GM18502 (cell line): ENCODE measurements around the gene ARHGAP8.
"Not testable (repeated sequence)": the region's sequence is repeated elsewhere in the genome, so short reads cannot be mapped to it uniquely, and the experiment has no call there.

Experiments
- ATAC-seq: cut with Tn5 transposase; IDR thresholded peaks from one replicate; pipeline ENCODE4 v1.9.1; 2021; ENCODE audit warnings: mild to moderate bottlenecking; ENCODE audit not compliant: unreplicated experiment, poor library complexity

Gene ARHGAP8

DNA sequence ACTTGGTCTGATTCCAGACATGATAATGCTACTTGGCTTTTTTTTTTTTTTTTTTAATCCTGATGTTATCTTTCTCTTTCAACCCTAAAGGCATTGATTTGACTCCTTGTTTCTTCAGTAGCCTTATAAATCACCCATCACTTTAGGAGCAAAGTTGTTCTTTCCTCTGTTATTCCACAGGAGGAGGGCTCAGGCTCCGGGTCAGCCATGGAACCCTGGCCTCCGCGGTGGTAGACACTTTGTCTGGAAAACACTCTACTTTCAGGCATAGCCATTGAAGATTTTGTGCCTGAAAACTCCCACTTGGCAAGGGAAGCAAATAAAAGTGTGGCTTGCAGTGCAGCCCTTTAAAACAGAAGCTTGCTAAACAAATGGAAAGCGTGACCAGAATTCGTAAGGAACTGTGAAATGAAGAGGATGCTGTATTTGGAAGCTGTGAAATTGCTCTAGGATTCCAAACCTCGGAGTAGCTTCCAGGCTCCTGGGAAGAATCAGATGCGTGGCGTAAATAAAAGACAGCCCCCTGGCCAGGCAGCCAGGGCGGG lies 44.9 kb downstream of the ARHGAP8 start:
- ATAC-seq: no peak

DNA sequence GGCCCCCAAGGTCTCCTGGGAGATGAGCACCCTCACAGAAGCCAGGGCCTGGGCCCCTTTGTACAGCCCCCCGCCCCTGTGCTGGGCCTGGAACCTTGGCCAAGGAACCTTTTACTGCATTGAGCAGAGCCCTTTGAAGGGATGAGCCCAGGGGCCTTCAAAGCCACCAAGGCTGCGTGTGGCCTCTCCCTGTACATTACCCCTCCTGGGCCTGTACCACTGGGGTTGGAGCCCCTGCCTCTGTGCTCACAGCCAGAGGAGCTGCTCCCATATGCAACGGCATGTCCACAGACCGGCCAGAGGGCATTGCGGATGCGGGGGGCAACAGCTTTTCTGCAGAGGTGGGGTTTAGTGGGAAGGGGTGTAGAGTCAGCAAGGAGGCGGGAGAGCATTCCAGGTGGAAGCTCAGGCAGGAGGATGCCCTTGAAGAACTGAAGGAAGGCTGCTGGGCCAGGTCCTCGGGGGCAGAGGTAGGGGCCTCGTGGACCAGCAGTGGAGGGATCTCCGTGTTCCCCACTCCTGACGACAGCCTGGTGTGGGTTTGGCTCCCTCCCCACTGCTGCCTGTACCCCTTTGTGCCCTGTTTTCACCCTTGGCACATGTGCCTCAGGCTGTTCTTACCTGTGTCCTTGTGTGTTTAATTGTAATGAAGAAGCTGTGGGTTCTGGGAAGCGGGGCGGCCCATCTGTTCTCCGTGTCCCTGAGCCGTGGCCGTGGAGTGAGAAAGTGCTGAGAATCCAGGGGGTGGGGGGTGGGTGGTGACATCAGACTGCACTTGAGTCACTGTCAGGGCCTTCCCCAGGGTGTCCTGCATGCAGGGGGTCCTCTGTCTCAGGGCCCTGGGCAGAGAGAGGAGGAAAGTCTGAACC lies 46.9 kb downstream of the ARHGAP8 start:
- no peak for ATAC-seq

DNA sequence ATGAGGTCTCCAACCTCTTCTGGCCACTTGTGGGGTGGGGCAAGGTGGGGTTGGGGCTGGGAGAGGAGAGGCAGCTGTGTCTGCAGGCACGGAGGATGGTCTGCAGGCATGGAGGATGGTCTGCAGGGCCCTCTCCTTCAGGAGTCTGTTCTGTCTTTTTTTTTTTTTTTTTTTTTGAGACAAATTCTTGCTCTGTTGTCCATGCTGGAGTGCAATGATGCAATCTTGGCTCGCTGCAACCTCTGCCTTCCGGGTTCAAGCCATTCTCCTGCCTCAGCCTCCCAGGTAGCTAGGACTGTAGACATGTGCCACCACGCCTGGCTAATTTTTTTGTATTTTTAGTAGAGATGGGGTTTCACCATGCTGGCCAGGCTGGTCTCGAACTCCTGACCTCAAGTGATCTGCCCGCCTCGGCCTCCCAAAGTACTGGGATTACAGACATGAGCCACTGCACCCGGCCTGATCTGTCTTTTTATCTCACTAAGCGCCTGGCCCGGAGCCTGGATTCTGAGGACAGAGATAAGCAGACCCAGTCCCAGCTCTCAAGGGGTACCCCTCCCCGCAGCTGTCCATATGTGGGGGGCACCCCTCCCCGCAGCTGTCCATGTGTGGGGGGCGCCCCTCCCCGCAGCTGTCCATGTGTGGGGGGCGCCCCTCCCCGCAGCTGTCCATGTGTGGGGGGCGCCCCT lies 47.7 kb downstream of the ARHGAP8 start:
- not testable (repeated sequence) for ATAC-seq

DNA sequence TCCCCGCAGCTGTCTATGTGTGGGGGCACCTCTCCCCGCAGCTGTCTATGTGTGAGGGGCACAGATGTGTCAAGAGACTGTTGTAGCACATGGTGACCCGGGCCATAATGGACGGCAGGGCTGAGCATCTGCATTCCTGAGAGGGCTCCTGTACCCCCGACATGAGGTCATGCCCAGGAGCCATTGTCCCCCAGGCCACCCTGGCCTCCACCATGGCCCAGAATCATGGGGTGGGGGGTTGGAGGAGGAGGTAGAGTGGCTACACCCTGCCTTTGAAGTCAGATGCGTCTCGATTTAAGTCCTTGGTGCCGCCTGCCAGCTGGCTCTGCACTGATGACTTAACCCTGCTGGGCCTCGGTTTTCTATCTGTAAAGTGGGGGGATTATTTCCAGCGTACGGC lies 49.1 kb downstream of the ARHGAP8 start:
- ATAC-seq: no peak

DNA sequence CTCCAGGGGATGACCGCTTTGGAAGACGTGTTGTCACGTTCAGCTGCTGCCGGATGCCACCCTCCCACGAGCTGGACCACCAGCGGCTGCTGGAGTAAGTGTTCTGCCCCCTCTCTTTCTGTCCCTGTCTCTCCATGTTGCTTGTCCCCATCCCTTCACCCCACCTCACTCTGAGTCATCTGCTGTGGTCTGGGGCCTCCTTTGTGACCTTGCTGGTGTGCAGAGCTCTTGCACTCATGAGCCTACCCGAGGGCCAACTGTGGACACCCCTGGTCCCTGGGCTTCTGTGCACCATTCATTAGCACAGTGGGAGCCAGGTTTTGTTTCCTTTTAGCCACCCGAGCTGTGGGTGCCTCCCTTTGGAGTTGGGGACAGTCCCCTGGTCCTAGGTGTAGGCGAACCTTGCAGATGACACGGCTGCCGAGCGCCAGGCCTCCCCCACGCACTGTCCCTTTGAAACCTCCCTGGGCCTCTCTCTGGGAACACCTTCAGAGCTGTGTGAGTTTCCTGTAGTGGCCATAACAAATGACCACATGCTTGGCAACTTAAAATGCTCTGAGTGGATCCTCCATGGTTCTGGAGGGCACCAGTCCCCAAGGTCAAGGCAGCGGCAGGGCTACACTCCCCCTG lies 49.8 kb downstream of the ARHGAP8 start:
- ATAC-seq: no peak

DNA sequence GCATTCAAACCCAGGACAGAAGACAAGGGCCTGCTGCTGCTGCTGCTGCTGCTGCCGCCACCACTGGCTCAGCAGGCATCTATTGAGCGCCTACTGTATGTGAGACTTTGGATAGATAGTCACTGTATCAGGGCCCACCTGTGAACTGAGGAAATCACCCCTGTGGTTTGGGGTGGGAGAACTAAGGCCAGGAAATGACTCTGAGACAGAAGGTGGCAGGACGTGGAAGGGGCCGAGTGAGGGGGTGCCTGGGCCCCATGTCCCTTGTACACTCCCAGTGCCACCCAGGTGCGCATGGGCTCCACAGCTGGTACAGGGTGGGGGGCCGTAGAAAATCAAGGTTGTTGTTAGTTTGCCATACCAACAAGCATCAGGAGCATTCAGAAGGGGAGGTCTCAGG lies 50.6 kb downstream of the ARHGAP8 start:
- ATAC-seq: no peak

GRCh38 chr22:44804327-44804726 lies 52.0 kb downstream of the ARHGAP8 start:
- no peak for ATAC-seq

DNA sequence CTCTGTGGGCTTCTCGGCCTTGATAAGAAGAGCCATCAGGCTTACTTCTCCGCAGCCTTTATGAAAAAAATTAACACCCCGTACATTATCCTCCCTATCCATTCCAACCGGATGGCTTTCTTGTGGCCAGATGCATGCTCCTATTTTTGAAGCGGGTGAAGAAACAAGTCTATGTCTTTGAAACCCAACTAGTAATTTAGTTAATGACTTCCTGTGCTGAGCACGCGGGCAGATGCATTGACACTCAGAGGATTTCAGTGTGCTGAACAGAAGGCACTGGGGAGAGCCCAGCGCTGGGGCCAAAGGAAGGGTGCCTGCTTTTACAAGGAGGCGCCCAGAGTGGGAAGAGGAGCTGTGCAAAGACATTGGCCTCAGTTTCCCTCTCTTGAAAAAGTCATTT lies 53.3 kb downstream of the ARHGAP8 start:
- no peak for ATAC-seq

- no peak for ATAC-seq
Observed at GRCh38 chr22:44807232-44807631, 54.9 kb downstream of the ARHGAP8 start.

DNA sequence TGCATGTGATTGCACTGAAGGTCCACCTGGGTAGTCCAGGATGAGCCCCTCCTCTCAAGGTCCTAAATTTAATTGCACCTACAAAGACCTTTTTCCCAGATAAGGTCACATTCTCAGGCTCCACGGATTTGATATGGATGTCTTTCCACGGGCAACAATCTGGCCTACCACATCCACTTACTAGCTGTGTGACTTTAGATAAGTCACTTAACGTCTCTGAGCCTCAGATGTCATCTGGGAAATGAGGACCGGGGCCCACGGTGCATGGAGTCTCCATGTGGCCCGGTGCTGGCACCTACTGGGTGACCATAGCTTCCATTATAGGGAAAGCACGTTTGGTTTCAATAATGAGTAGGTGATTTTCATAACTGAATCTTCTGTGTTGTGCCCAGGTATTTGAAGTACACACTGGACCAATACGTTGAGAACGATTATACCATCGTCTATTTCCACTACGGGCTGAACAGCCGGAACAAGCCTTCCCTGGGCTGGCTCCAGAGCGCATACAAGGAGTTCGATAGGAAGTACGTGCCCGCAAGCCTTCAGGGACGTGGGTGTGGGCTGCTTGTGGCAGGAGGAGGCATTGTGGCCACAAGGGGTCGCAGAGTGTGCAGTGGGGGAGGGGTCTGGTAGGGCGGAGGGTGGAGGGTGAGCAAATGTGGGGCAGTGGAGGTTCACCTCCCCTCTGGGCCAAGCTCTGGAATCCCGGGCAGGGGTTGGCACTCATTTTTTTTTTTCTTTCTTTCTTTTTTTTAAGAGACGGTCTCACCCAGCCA lies 55.7 kb downstream of the ARHGAP8 start:
- no peak for ATAC-seq

DNA sequence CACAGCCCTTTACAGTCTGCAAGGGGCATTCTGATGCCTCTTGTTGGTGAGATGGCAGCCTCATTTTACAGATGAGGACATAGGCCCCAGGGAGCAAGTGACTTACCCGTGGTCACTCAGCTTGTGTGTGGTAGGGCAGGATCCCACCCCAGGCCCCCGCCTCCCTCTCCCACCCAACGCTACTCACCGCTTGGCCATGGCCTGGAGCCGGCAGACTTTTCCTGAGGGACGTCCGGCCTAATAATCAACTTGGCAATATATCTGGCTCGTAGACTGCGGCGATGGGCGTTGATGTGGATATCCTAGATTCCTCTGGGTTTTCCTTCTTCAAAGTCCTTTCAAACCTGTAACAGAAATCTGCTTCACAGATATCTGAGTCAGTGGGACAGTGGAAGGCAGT lies 57.1 kb downstream of the ARHGAP8 start:
- no peak for ATAC-seq

DNA sequence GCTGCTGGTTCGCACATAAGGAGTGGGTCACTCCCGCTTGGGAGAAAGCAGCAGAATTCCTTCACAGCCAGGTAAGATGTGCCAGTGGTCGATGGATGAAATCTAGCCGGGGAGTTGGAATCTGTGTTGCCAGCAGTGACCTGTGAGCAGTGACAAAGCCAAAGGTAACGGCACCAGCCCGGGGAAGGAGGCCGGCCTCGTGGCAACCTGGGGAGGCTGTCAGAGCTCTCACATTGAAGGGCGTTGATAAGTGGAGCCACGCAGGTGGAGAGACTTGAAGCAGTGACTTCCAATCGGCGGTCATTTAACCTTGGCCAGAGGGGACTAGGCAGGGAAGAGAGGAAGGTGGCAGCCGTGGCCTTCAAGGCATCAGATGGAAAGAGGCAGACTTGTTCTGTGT lies 58.8 kb downstream of the ARHGAP8 start:
- ATAC-seq: no peak

DNA sequence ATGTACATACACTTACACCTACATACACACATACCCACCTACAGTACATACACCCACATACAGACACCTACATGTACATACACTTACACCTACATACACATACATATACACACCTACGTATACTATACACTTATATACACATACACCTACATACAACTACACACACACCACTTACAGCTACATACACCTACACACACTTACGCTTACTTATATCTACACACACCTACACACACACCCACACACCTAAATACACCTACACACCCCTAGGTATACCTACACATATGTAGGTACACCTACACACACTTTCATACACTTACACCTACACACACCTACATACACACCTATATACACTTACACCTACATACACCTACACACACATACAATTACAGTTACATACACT lies 61.0 kb downstream of the ARHGAP8 start:
- ATAC-seq: no peak

- no peak for ATAC-seq
Observed at GRCh38 chr22:44814266-44815098, 62.1 kb downstream of the ARHGAP8 start.

- no peak for ATAC-seq
Observed at GRCh38 chr22:44815099-44816070, 63.0 kb downstream of the ARHGAP8 start.

DNA sequence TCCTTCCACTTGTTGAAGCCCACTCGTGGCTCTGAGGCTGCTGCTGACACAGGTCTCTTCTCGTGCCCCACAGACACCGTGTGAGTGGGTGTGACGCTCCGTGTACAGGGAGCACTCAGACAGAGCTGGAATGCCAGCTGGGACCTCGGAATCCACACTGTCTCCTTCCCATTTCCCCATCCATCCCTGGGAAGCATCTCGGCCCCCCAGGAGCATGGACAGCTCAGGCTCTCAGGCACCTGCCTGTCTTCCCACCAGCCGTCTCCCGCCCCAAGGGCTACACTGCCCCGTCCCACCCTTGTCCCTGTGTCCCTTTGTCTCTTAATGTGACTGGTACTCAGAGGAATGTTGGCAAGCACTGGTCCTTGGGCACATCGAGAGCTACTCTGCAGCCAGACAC lies 63.8 kb downstream of the ARHGAP8 start:
- ATAC-seq: no peak

DNA sequence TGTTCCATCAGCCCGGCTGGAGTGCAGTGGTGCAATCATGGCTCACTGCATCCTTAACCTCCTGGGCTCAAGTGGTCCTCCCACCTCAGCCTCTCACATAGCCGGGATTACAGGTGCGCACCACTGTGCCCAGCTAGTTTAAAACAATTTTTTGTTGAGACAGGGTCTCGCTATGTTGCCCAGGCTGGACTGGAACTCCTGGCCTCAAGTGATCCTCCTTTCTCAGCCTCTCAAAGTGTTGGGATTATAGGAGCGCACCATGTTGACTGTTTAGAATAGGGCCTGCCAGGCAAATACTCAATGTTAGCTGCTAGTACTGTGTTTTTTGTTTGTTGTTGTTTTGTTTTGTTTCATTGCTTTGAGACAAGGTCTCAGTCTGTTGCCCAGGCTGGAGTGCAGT lies 66.4 kb downstream of the ARHGAP8 start:
- ATAC-seq: no peak

GRCh38 chr22:44819966-44820631 lies 67.7 kb downstream of the ARHGAP8 start:
- no peak for ATAC-seq
